OCI-LY3 (cell line): ENCODE results near the gene KIAA1671.

Source experiments
- EZH2phosphoT487 ChIP-seq: fragments of 200-600 bp; shearing (Covaris generic); IDR thresholded peaks from 2 replicates; pipeline ENCODE4 v1.6.1; 2018; ENCODE audit warnings: antibody characterized with exemption, mixed run types, low read depth
- TF ChIP-seq, protein P1 (sequence below): fragments of 200-600, 300-600 bp; sonication (generic); IDR thresholded peaks from 2 replicates; pipeline ENCODE4 v1.5.1; 2014; ENCODE audit warnings: antibody characterized with exemption, low read length, low read depth

- TF ChIP-seq, protein P1, sequence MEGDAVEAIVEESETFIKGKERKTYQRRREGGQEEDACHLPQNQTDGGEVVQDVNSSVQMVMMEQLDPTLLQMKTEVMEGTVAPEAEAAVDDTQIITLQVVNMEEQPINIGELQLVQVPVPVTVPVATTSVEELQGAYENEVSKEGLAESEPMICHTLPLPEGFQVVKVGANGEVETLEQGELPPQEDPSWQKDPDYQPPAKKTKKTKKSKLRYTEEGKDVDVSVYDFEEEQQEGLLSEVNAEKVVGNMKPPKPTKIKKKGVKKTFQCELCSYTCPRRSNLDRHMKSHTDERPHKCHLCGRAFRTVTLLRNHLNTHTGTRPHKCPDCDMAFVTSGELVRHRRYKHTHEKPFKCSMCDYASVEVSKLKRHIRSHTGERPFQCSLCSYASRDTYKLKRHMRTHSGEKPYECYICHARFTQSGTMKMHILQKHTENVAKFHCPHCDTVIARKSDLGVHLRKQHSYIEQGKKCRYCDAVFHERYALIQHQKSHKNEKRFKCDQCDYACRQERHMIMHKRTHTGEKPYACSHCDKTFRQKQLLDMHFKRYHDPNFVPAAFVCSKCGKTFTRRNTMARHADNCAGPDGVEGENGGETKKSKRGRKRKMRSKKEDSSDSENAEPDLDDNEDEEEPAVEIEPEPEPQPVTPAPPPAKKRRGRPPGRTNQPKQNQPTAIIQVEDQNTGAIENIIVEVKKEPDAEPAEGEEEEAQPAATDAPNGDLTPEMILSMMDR = no peak
- no peak for TF ChIP-seq EZH2phosphoT487
Measured at GRCh38 chr22:25146307-25146706, 193.8 kb downstream of the KIAA1671 start.
